Peyer's patch (tissue), 4 donors: ENCODE data around the gene SFTPB. TPM values are rescaled to one million over a fixed set of nuclear protein-coding genes. Genes with fewer than 3 reads are reported as not detected.

Source experiments
- DNase-seq, 3 donors: peaks; one replicate each; pipeline ENCODE4 v3.0.0-alpha.2; 2017 to 2019
- H3K27ac ChIP-seq, 4 donors: fragments of 200-600 bp; sonication (generic); one replicate each; pipeline ENCODE4 v1.5.1; 2016 to 2019
- H3K27me3 ChIP-seq, 2 donors: fragments of 200-600 bp; sonication (generic); one replicate each; pipeline ENCODE4 v1.5.1; 2019
- H3K36me3 ChIP-seq, 3 donors: fragments of 200-600 bp; sonication (generic); one replicate each; pipeline ENCODE4 v1.5.1; 2016 to 2019
- H3K4me1 ChIP-seq, 4 donors: fragments of 200-600 bp; sonication (generic); one replicate each; pipeline ENCODE4 v1.5.1; 2016 to 2019
- H3K4me3 ChIP-seq, 4 donors: fragments of 200-600 bp; sonication (generic); 1 replicate in 3 of 4; 2 replicates in 1 of 4; pipeline ENCODE4 v1.5.1; 2016 to 2019; ENCODE audit warnings: mild to moderate bottlenecking in 1 of 4
- H3K9me3 ChIP-seq, 4 donors: fragments of 200-600 bp; sonication (generic); one replicate each; pipeline ENCODE4 v1.5.1; 2016 to 2019; ENCODE audit warnings: mild to moderate bottlenecking in 1 of 4
- CTCF ChIP-seq, 6 experiments: fragments of 450-650 bp in 4 of 6; fragments of 200-600 bp in 2 of 6; sonication (generic) in 1 of 6; IDR thresholded peaks; one replicate each; pipeline ENCODE4 v1.5.1; 2017 to 2019; ENCODE audit warnings: antibody characterized with exemption in 6 of 6, mild to moderate bottlenecking in 3 of 6, moderate library complexity in 1 of 6
- POLR2A ChIP-seq, 2 donors: fragments of 450-650 bp; IDR thresholded peaks; one replicate each; pipeline ENCODE4 v1.5.1; 2017; ENCODE audit warnings: antibody characterized with exemption in 2 of 2, mild to moderate bottlenecking in 2 of 2, moderate library complexity in 2 of 2
- total RNA-seq, 4 donors: library from RNA; depleted of rRNA; stranded (reverse); fragments of >200 nt; gene quantifications; one replicate each; pipeline ENCODE4 v1.1.0, GENCODE V29; 2016

SFTPB gene
- total RNA-seq, 4 donors from 2014 or later, result 1.7 TPM; not detected in 3

- Histone ChIP-seq H3K27ac (no peak overlapping the region), H3K36me3 (no peaks in the 10 kb centered on the region), H3K4me1 (no peaks in the 10 kb centered on the region), H3K4me3 (no peak overlapping the region), H3K9me3 (no peaks in the 10 kb centered on the region), H3K27me3 (no peaks in the 10 kb centered on the region)
- no peak for TF ChIP-seq CTCF (IDR thresholded peaks at IDR 0.05)
- TF ChIP-seq POLR2A (IDR thresholded peaks at IDR 0.05), result no peak
- no peak for DNase-seq
Measured at GRCh38 chr2:85699325-85699724, 31.3 kb upstream of the SFTPB start.

- peak overlapping the region in 1 of 4 donors; percentile 25 for H3K27ac ChIP-seq
- no peak for DNase-seq
- TF ChIP-seq POLR2A (IDR thresholded peaks at IDR 0.05) (no peak), CTCF (IDR thresholded peaks at IDR 0.05) (no peak)
- H3K4me3 ChIP-seq, result no peak overlapping the region
- no peaks in the 10 kb centered on the region for H3K4me1 ChIP-seq
- no peaks in the 10 kb centered on the region for H3K9me3 ChIP-seq
- H3K36me3 ChIP-seq, result no peaks in the 10 kb centered on the region
- H3K27me3 ChIP-seq, result no peaks in the 10 kb centered on the region
Measured at GRCh38 chr2:85698880-85699254, 30.9 kb upstream of the SFTPB start.

GRCh38 chr2:85698184-85698879, 30.3 kb upstream of the SFTPB start:
- H3K4me1 ChIP-seq, result no peaks in the 10 kb centered on the region
- DNase-seq, result no peak
- H3K27ac ChIP-seq, result peak overlapping the region in 1 of 4 donors; percentile 25
- no peaks in the 10 kb centered on the region for H3K9me3 ChIP-seq
- no peaks in the 10 kb centered on the region for H3K27me3 ChIP-seq
- H3K4me3 ChIP-seq, result no peak overlapping the region
- TF ChIP-seq POLR2A (IDR thresholded peaks at IDR 0.05), result no peak
- TF ChIP-seq CTCF (IDR thresholded peaks at IDR 0.05), result no peak
- H3K36me3 ChIP-seq, result no peaks in the 10 kb centered on the region

GRCh38 chr2:85697716-85698115, 29.7 kb upstream of the SFTPB start:
- no peaks in the 10 kb centered on the region for H3K4me1 ChIP-seq
- H3K4me3 ChIP-seq, result no peak overlapping the region
- H3K27me3 ChIP-seq, result no peaks in the 10 kb centered on the region
- H3K9me3 ChIP-seq, result no peaks in the 10 kb centered on the region
- no peak for DNase-seq
- TF ChIP-seq POLR2A (IDR thresholded peaks at IDR 0.05) (no peak), CTCF (IDR thresholded peaks at IDR 0.05) (no peak)
- H3K36me3 ChIP-seq, result no peaks in the 10 kb centered on the region
- no peak overlapping the region for H3K27ac ChIP-seq

- Histone ChIP-seq H3K36me3 (no peaks in the 10 kb centered on the region), H3K4me1 (no peaks in the 10 kb centered on the region), H3K27me3 (no peaks in the 10 kb centered on the region), H3K27ac (no peak overlapping the region), H3K4me3 (no peak overlapping the region), H3K9me3 (no peaks in the 10 kb centered on the region)
- TF ChIP-seq CTCF (IDR thresholded peaks at IDR 0.05) (no peak), POLR2A (IDR thresholded peaks at IDR 0.05) (no peak)
- DNase-seq, result no peak
Measured at GRCh38 chr2:85697096-85697495, 29.1 kb upstream of the SFTPB start.
